Measurements from ENCODE around the gene CD58. TPM values are rescaled to one million over a fixed set of nuclear protein-coding genes. Genes with fewer than 3 reads are reported as not detected.
"Not testable (repeated sequence)": the region's sequence is repeated elsewhere in the genome, so short reads cannot be mapped to it uniquely, and the experiment has no call there.

Gene CD58
- total and polyA plus RNA-seq, 2 of the 4 experiments (the other 2 are of a cell fraction): 5.4 to 5.7 TPM

GRCh38 chr1:116608151-116608550, 37.3 kb upstream of the CD58 start:
- intact Hi-C loops (cut with micrococcal nuclease); H2BK15ac ChIP-seq (ENCODE audit: low read depth, low read length); H4K20me1 ChIP-seq (ENCODE audit: insufficient read depth, low read length); H3K4me2 ChIP-seq (ENCODE audit: low read depth, low read length); H3K79me1 ChIP-seq (ENCODE audit: low read depth in 1 of 2, low read length in 2 of 2); H3K18ac ChIP-seq (ENCODE audit: low read depth, low read length); H2BK20ac ChIP-seq (ENCODE audit: low read depth, low read length); ATAC-seq (ENCODE audit: low read depth); H4K8ac ChIP-seq (ENCODE audit: low read depth in 2 of 2, low read length in 2 of 2); H3K27me3 ChIP-seq (ENCODE audit: control insufficient read depth, insufficient read depth, low read length); H3K4ac ChIP-seq (ENCODE audit: low read depth, low read length); dilution Hi-C loops (cut with HindIII; ENCODE audit: low sequenced_read_pairs, unreplicated experiment); H3K36me3 ChIP-seq (ENCODE audit: control insufficient read depth, insufficient read depth, low read length); H2BK120ac ChIP-seq (ENCODE audit: low read depth, low read length); H3K9me1 ChIP-seq (ENCODE audit: insufficient read depth, low read length); H4K91ac ChIP-seq (ENCODE audit: insufficient read depth, low read depth, low read length); H2BK5ac ChIP-seq (ENCODE audit: low read depth, low read length, poor library complexity, severe bottlenecking); H3K27ac ChIP-seq (ENCODE audit: insufficient read depth, low read length); H3K9me3 ChIP-seq (ENCODE audit: control insufficient read depth, insufficient read depth, low read length); in situ Hi-C loops (cut with MboI; ENCODE audit: low sequenced_read_pairs); H3K14ac ChIP-seq (replicated peaks; ENCODE audit: low read depth, low read length); H3K56ac ChIP-seq (ENCODE audit: extremely low read depth, insufficient read depth, low read length); DNase-seq; H3K4me3 ChIP-seq (ENCODE audit: insufficient read depth, low read depth, low read length); H3K4me1 ChIP-seq (ENCODE audit: control insufficient read depth, insufficient read depth, low read length); H2AFZ ChIP-seq (replicated peaks; ENCODE audit: low read length, poor library complexity); H4K5ac ChIP-seq (ENCODE audit: low read depth, low read length); POLR2A ChIA-PET (ENCODE audit: unreplicated experiment); BruUV-seq (replicated peaks); H2AK5ac ChIP-seq (ENCODE audit: low read depth, low read length); H2AK9ac ChIP-seq (replicated peaks; ENCODE audit: low read depth, low read length, poor library complexity); H3K23ac ChIP-seq (ENCODE audit: low read depth, low read length); CTCF ChIA-PET; H3K9ac ChIP-seq (ENCODE audit: low read depth, low read length): not testable (repeated sequence)
- no CpG with 5 or more reads among the region's 12 CpGs for WGBS, 2 experiments (ENCODE audit: extremely low coverage in 2 of 2, insufficient read length in 1 of 2)

GRCh38 chr1:116607463-116607862, 36.6 kb upstream of the CD58 start:
- intact Hi-C loops (cut with micrococcal nuclease); H2BK15ac ChIP-seq (ENCODE audit: low read depth, low read length); dilution Hi-C loops (cut with HindIII; ENCODE audit: low sequenced_read_pairs, unreplicated experiment); H3K9me3 ChIP-seq (ENCODE audit: control insufficient read depth, insufficient read depth, low read length); H2AFZ ChIP-seq (replicated peaks; ENCODE audit: low read length, poor library complexity); H4K91ac ChIP-seq (ENCODE audit: insufficient read depth, low read depth, low read length); ATAC-seq (ENCODE audit: low read depth); H4K8ac ChIP-seq (ENCODE audit: low read depth in 2 of 2, low read length in 2 of 2); H4K5ac ChIP-seq (ENCODE audit: low read depth, low read length); H3K4ac ChIP-seq (ENCODE audit: low read depth, low read length); BruUV-seq (replicated peaks); H3K9ac ChIP-seq (ENCODE audit: low read depth, low read length); H3K23ac ChIP-seq (ENCODE audit: low read depth, low read length); H2BK20ac ChIP-seq (ENCODE audit: low read depth, low read length); H3K36me3 ChIP-seq (ENCODE audit: control insufficient read depth, insufficient read depth, low read length); H4K20me1 ChIP-seq (ENCODE audit: insufficient read depth, low read length); H3K4me1 ChIP-seq (ENCODE audit: control insufficient read depth, insufficient read depth, low read length); POLR2A ChIA-PET (ENCODE audit: unreplicated experiment); H2AK5ac ChIP-seq (ENCODE audit: low read depth, low read length); H3K9me1 ChIP-seq (ENCODE audit: insufficient read depth, low read length); H3K4me3 ChIP-seq (ENCODE audit: insufficient read depth, low read depth, low read length); H3K14ac ChIP-seq (replicated peaks; ENCODE audit: low read depth, low read length); H3K4me2 ChIP-seq (ENCODE audit: low read depth, low read length); H2BK120ac ChIP-seq (ENCODE audit: low read depth, low read length); H3K27ac ChIP-seq (ENCODE audit: insufficient read depth, low read length); in situ Hi-C loops (cut with MboI; ENCODE audit: low sequenced_read_pairs); H3K56ac ChIP-seq (ENCODE audit: extremely low read depth, insufficient read depth, low read length); H3K79me1 ChIP-seq (ENCODE audit: low read depth in 1 of 2, low read length in 2 of 2); H3K18ac ChIP-seq (ENCODE audit: low read depth, low read length); H3K27me3 ChIP-seq (ENCODE audit: control insufficient read depth, insufficient read depth, low read length); H2AK9ac ChIP-seq (replicated peaks; ENCODE audit: low read depth, low read length, poor library complexity); CTCF ChIA-PET; H2BK5ac ChIP-seq (ENCODE audit: low read depth, low read length, poor library complexity, severe bottlenecking); DNase-seq: not testable (repeated sequence)
- WGBS, 2 experiments (ENCODE audit: extremely low coverage in 2 of 2, insufficient read length in 1 of 2): no CpG with 5 or more reads among the region's 1 CpG
